Adrenal gland (tissue), 5 donors: ENCODE data around the gene FRMD3.

Experiments
- CTCF ChIP-seq, 6 experiments: fragments of 450-650 bp in 4 of 6; fragments of 200-600 bp in 2 of 6; sonication (generic) in 1 of 6; IDR thresholded peaks; 1 replicate in 5 of 6; 2 replicates in 1 of 6; pipeline versions ENCODE4 v1.5.1 to v1.8.0; 2016 to 2021; ENCODE audit warnings: antibody characterized with exemption in 6 of 6, mild to moderate bottlenecking in 2 of 6, moderate library complexity in 1 of 6
- POLR2A ChIP-seq, 2 donors: fragments of 450-650 bp; IDR thresholded peaks; one replicate each; pipeline ENCODE4 v1.6.1; 2017; ENCODE audit warnings: antibody characterized with exemption in 2 of 2, mild to moderate bottlenecking in 2 of 2, moderate library complexity in 1 of 2
- donor health status: DM: no; HTN: no; CAD: no.

DNA sequence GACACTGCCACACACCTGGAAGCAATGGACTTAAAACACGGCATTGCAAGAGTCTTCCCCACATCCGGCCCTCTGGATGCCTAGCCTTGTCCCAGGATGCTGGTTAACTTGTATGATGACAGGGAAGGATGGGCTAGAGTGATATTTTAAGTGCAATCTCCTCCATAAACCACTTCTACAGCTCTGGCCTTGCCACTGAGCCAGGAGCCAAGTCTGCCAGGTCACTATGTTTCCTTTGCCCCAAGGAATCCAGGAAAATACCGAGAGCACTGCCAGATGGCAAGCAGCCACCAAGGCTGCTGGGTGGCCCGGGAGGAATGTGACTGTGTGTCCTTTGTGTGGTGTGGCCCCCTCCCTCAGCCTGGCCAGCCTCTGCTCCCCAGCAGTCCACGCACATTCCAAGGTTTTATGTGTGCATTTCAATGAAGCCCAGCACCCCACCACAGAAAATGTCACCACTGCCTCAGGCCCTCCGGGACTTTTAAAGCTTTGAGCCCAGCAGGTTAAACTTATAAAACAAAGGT, 106.0 kb downstream of the FRMD3 start:
- TF ChIP-seq CTCF (IDR thresholded peaks at IDR 0.05), result peak in 1 of 6 experiments; percentile 2
- TF ChIP-seq POLR2A (IDR thresholded peaks at IDR 0.05), result peak in 1 of 2 donors; percentile 22
